NCI-H187 (cell line): ENCODE data around the gene JAG1.

Experiments used
- DNase-seq, 2 experiments: peaks; one replicate each; lab custom pipeline; 2025; lab: John Stamatoyannopoulos, UW

JAG1 gene

GRCh38 chr20:10667560-10668167, 6.1 kb downstream of the JAG1 start:
- DNase-seq, result no peak

GRCh38 chr20:10667077-10667401, 6.8 kb downstream of the JAG1 start:
- no peak for DNase-seq

GRCh38 chr20:10666221-10667076, 7.3 kb downstream of the JAG1 start:
- no peak for DNase-seq

- no peak for DNase-seq
These were observed 8.0 kb downstream of the JAG1 start for GRCh38 chr20:10665791-10666190.

GRCh38 chr20:10665027-10665561, 8.7 kb downstream of the JAG1 start:
- no peak for DNase-seq

- no peak for DNase-seq
These were observed 10.0 kb downstream of the JAG1 start for GRCh38 chr20:10663756-10664155.

- DNase-seq, result no peak
These were observed 10.9 kb downstream of the JAG1 start for GRCh38 chr20:10662661-10663458.

- DNase-seq, result no peak
These were observed 11.6 kb downstream of the JAG1 start for GRCh38 chr20:10662151-10662550.

- DNase-seq, result no peak
These were observed 12.5 kb downstream of the JAG1 start for GRCh38 chr20:10661261-10661660.

GRCh38 chr20:10660661-10661060, 13.1 kb downstream of the JAG1 start:
- no peak for DNase-seq

GRCh38 chr20:10659651-10660601, 13.9 kb downstream of the JAG1 start:
- no peak for DNase-seq

- DNase-seq, result no peak
These were observed 14.7 kb downstream of the JAG1 start for GRCh38 chr20:10658876-10659632.

GRCh38 chr20:10658051-10658823, 15.6 kb downstream of the JAG1 start:
- DNase-seq, result no peak

GRCh38 chr20:10657453-10657852, 16.3 kb downstream of the JAG1 start:
- no peak for DNase-seq

GRCh38 chr20:10655720-10656669, 17.8 kb downstream of the JAG1 start:
- no peak for DNase-seq

- DNase-seq, result peak in 1 of 2 experiments; percentile 22
These were observed 19.2 kb downstream of the JAG1 start for GRCh38 chr20:10654630-10655029.

- no peak for DNase-seq
These were observed 19.6 kb downstream of the JAG1 start for GRCh38 chr20:10654250-10654610.

- no peak for DNase-seq
These were observed 20.1 kb downstream of the JAG1 start for GRCh38 chr20:10653599-10654249.
